Gastrocnemius medialis (tissue), 4 donors: ENCODE data around the gene ERC2.

ENCODE experiments used
- CTCF ChIP-seq, 5 experiments: fragments of 450-650 bp in 3 of 5; fragments of 200-600 bp in 2 of 5; sonication (generic) in 2 of 5; IDR thresholded peaks in 4 of 5; conservative IDR thresholded peaks in 1 of 5; 1 replicate in 4 of 5; 2 replicates in 1 of 5; pipeline ENCODE4 v1.5.1; 2016 to 2019; ENCODE audit warnings: antibody characterized with exemption in 5 of 5, mild to moderate bottlenecking in 3 of 5, moderate library complexity in 3 of 5
- POLR2A ChIP-seq, 2 donors: fragments of 450-650 bp; IDR thresholded peaks; one replicate each; pipeline ENCODE4 v1.6.1; 2017; ENCODE audit warnings: antibody characterized with exemption in 2 of 2, mild to moderate bottlenecking in 2 of 2, moderate library complexity in 2 of 2

GRCh38 chr3:55719508-55719907 lies 748.8 kb downstream of the ERC2 start:
- no peak for TF ChIP-seq CTCF (IDR thresholded peaks at IDR 0.05 in 4 of 5, conservative IDR thresholded peaks at IDR 0.05 in 1 of 5)
- TF ChIP-seq POLR2A (IDR thresholded peaks at IDR 0.05) = no peak
